Measurements from ENCODE around the gene SOS2. TPM values are rescaled to one million over a fixed set of nuclear protein-coding genes. Genes with fewer than 3 reads are reported as not detected.

Gene SOS2
- total RNA-seq, 2 donors from 2014 or later: 20.5 to 26.4 TPM

DNA sequence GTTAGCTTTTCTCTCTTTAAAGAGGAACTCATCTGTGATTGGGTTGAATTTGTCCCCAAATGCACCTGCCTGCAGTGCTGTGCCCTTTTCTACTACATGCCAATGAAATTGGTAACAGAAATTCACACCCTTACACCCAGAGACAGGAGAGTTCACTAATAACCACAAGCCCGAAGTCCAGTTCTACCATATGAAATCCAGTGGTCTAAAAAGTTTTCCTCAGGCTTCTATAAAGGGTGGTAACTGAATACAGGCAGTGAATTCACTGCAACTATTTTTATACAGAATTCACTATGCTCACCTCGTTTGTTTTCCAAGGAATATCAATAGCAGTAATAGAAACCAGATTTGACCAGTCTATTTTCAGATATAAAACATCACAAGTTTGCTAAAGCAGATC, 31.5 kb upstream of the SOS2 start:
- H3K27ac ChIP-seq: no peak overlapping the region
- no peaks in the 10 kb centered on the region for H3K9me3 ChIP-seq
- no peaks in the 10 kb centered on the region for H3K27me3 ChIP-seq
- H3K4me3 ChIP-seq: no peak overlapping the region
- H3K36me3 ChIP-seq (replicated peaks in 1 of 2; ENCODE audit: insufficient read depth in 1 of 2, low read depth in 2 of 2): no peaks in the 10 kb centered on the region
- intact Hi-C loops (cut with DNase I): no loop called here
- no peak for DNase-seq
- 63 to 87% methylated on average over 2 of the region's 2 CpGs for WGBS, 2 donors
- no peaks in the 10 kb centered on the region for H3K4me1 ChIP-seq
- no peak for ATAC-seq
- no peak for TF ChIP-seq POLR2A (IDR thresholded peaks at IDR 0.05)
- TF ChIP-seq, protein P1, sequence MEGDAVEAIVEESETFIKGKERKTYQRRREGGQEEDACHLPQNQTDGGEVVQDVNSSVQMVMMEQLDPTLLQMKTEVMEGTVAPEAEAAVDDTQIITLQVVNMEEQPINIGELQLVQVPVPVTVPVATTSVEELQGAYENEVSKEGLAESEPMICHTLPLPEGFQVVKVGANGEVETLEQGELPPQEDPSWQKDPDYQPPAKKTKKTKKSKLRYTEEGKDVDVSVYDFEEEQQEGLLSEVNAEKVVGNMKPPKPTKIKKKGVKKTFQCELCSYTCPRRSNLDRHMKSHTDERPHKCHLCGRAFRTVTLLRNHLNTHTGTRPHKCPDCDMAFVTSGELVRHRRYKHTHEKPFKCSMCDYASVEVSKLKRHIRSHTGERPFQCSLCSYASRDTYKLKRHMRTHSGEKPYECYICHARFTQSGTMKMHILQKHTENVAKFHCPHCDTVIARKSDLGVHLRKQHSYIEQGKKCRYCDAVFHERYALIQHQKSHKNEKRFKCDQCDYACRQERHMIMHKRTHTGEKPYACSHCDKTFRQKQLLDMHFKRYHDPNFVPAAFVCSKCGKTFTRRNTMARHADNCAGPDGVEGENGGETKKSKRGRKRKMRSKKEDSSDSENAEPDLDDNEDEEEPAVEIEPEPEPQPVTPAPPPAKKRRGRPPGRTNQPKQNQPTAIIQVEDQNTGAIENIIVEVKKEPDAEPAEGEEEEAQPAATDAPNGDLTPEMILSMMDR (IDR thresholded peaks at IDR 0.05): no peak

DNA sequence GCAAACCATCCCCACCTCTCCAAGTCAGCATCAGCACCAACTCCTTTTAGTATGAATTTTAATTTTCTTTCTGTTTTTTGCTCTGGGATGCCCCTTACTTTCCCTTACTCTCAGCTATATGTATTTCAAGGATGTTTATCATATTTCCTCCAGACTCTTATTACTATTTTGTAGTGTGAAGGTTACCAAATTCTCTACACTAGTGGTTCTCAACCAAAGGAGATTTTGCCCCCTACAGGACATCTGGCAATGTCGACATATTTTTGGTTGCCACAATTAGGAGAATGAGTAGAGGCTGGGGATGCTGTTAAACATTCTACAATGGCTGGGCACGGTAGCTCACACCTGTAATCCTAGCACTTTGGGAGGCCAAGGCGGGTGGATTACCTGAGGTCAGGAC, 29.1 kb upstream of the SOS2 start:
- TF ChIP-seq POLR2A (IDR thresholded peaks at IDR 0.05): no peak
- TF ChIP-seq, protein P1 (IDR thresholded peaks at IDR 0.05): peak in 5 of 7 experiments; percentile 23 to 44 (median 36)
- Histone ChIP-seq H3K36me3 (replicated peaks in 1 of 2; ENCODE audit: insufficient read depth in 1 of 2, low read depth in 2 of 2) (no peaks in the 10 kb centered on the region), H3K27me3 (no peaks in the 10 kb centered on the region), H3K27ac (no peak overlapping the region), H3K4me1 (no peaks in the 10 kb centered on the region), H3K9me3 (no peaks in the 10 kb centered on the region), H3K4me3 (no peak overlapping the region)
- 36 to 42% methylated on average over 3 of the region's 3 CpGs for WGBS, 2 donors
- ATAC-seq: no peak
- DNase-seq: peak in 1 of 4 donors; percentile 9
- intact Hi-C loops (cut with DNase I): no loop called here

DNA sequence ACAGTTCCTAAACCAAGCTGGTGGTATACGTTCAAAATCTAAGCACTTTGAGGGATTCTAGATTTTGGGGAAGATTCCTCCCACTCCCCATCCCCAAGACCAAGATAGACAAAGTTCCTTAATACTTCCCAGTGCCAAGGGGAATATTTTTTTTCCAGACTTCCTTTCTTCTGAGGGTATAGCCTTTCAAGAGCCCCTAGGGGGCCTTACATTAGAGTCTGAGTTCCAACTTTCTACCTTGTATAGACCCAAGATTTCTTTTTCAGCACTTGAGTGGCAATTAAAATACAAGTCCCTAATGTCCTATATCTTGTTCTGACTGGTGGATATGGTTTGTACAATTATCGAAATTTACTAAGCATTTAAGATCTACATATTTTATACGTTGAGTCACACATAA, 28.7 kb upstream of the SOS2 start:
- Histone ChIP-seq H3K27ac (no peak overlapping the region), H3K9me3 (no peaks in the 10 kb centered on the region), H3K4me3 (no peak overlapping the region), H3K4me1 (no peaks in the 10 kb centered on the region), H3K36me3 (replicated peaks in 1 of 2; ENCODE audit: insufficient read depth in 1 of 2, low read depth in 2 of 2) (no peaks in the 10 kb centered on the region), H3K27me3 (no peaks in the 10 kb centered on the region)
- no peak for ATAC-seq
- TF ChIP-seq, protein P1 (IDR thresholded peaks at IDR 0.05): no peak
- no peak for TF ChIP-seq POLR2A (IDR thresholded peaks at IDR 0.05)
- DNase-seq: no peak
- intact Hi-C loops (cut with DNase I): no loop called here
- 80 to 82% methylated on average over 3 of the region's 3 CpGs for WGBS, 2 donors

DNA sequence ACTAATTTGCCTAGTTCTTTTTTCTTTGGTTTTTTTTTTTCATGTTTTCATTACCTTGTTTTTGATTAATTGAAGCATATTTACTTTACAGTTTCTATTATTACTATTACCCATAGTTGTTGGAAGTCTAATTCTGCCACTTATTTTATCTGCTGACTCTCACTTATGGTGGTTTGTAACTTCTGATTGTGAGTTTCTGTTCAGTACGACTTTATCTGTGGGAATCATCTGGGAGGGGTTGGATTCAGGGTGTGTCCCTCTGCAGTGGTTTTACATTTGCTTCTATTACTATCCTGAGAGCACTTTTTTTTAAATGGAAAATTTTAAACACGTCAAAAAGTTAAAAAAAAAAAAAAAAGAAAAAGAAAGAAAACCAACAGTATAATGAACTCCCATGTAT, 26.4 kb upstream of the SOS2 start:
- ATAC-seq: no peak

DNA sequence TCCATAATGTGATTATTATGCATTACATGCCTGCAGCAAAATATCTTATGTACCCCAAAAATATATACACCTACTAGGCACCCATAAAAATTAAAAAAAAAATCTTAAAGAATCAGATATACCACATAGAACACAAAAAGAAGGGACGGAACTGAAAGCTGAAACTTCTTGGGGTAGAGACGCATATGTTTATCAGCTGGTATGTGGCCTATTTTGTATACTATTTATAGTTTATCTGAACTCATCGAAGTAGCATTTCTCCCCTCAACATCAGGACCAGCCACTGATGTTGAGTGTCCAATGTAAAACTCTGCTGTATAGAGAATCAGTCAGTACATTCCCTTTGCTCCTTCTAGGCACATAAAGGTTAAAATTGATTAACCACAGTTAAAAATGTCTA, 22.9 kb upstream of the SOS2 start:
- no peak for DNase-seq
- intact Hi-C loops (cut with DNase I): no loop called here
- Histone ChIP-seq H3K4me3 (no peak overlapping the region), H3K36me3 (replicated peaks in 1 of 2; ENCODE audit: insufficient read depth in 1 of 2, low read depth in 2 of 2) (no peaks in the 10 kb centered on the region), H3K9me3 (no peaks in the 10 kb centered on the region), H3K4me1 (no peaks in the 10 kb centered on the region), H3K27ac (no peak overlapping the region), H3K27me3 (no peaks in the 10 kb centered on the region)
- no peak for ATAC-seq
- TF ChIP-seq, protein P1 (IDR thresholded peaks at IDR 0.05): no peak
- no peak for TF ChIP-seq POLR2A (IDR thresholded peaks at IDR 0.05)
- WGBS, 2 donors: 90 to 91% methylated on average over 3 of the region's 3 CpGs

More for the DNA sequence above, 26.4 kb upstream of the SOS2 start:
- no peak for TF ChIP-seq POLR2A (IDR thresholded peaks at IDR 0.05)
- TF ChIP-seq, protein P1 (IDR thresholded peaks at IDR 0.05): no peak
- H3K27me3 ChIP-seq: no peaks in the 10 kb centered on the region
- 41 to 69% methylated on average over 2 of the region's 2 CpGs for WGBS, 2 donors
- H3K4me3 ChIP-seq: no peak overlapping the region
- no peaks in the 10 kb centered on the region for H3K36me3 ChIP-seq (replicated peaks in 1 of 2; ENCODE audit: insufficient read depth in 1 of 2, low read depth in 2 of 2)
- H3K9me3 ChIP-seq: no peaks in the 10 kb centered on the region
- intact Hi-C loops (cut with DNase I): no loop called here
- H3K27ac ChIP-seq: no peak overlapping the region
- DNase-seq: no peak
- H3K4me1 ChIP-seq: no peaks in the 10 kb centered on the region
